GM21381 (cell line): ENCODE measurements around the gene ATR.
"Not testable (repeated sequence)": the region's sequence is repeated elsewhere in the genome, so short reads cannot be mapped to it uniquely, and the experiment has no call there.

Experiments used
- ATAC-seq: cut with Tn5 transposase; IDR thresholded peaks from one replicate; pipeline ENCODE4 v1.9.1; 2021; ENCODE audit warnings: mild to moderate bottlenecking, moderate library complexity; ENCODE audit not compliant: unreplicated experiment

Gene ATR

GRCh38 chr3:142450881-142451280, 127.7 kb downstream of the ATR start:
- no peak for ATAC-seq

GRCh38 chr3:142450189-142450588, 128.3 kb downstream of the ATR start:
- ATAC-seq, result no peak

GRCh38 chr3:142447852-142448823, 130.4 kb downstream of the ATR start, which contains the start of gene XRN1:
Gene XRN1 (minus strand): TSS chr3:142448037. CDS start chr3:142447944, 93 bp downstream.
- peak; percentile 89 for ATAC-seq

DNA sequence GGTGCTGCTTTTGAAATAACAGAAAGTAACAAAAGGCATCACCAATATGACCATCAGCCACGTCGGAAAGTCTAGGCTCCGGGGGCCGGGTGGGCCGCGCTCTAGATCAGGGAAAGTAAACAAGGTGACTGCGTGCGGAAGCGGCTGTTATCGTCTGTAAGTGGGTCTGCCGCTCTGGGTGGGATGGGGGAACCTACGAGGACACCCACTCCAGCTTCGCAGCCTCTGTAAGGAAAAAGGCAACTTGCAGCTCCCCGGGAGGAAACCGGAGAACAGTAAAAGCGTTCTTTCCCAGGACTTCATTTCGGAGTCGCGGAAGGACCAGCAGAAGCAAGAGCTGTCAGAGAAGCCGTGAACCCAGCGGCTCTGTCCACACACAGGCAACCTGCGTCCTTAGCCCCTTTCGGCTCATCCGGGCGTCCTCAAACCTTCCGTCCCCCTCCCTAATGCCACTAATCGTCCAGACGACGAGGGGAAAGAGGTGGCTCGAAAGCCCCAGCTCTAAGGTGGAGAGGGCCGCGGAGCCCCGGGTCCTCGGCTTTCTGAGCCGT, 131.2 kb downstream of the ATR start:
- ATAC-seq, result peak; percentile 29

DNA sequence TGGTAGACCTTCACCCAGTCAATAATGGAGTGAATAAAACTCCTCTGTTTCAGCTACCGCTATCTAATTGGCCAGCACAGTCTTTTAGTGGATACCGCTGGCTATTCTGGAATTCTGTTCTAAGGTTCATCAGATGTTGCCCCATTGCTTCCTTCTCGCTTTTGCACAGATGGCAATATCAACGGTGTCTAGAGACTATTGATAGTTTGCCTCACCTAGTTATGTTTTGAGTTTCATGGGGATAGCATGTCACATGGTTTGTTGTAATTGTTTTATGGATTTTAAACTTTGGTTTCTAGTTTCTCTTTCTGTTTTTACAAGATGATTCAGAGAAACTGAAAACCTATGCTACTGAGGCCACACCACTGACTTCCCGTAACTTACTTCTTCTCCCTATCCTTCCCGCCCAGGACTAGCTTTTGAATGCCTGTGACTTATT, 132.7 kb downstream of the ATR start:
- ATAC-seq, result peak; percentile 47

GRCh38 chr3:142444343-142444742, 134.2 kb downstream of the ATR start:
- no peak for ATAC-seq

DNA sequence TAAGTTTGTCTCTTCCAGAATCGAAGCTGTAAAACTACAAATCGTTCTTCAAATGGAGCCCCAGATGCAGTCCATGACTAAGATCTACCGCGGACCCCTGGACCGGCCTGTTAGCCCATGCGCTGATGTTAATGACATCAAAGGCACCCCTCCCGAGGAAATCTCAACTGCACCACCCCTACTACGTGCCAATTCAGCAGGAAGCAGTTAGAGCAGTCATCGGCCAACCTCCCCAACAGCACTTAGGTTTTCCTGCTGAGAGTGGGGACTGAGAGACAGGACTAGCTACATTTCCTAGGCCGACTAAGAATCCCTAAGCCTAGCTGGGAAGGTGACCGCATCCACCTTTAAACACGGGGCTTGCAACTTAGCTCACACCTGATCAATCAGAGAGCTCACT, 135.5 kb downstream of the ATR start:
- not testable (repeated sequence) for ATAC-seq

DNA sequence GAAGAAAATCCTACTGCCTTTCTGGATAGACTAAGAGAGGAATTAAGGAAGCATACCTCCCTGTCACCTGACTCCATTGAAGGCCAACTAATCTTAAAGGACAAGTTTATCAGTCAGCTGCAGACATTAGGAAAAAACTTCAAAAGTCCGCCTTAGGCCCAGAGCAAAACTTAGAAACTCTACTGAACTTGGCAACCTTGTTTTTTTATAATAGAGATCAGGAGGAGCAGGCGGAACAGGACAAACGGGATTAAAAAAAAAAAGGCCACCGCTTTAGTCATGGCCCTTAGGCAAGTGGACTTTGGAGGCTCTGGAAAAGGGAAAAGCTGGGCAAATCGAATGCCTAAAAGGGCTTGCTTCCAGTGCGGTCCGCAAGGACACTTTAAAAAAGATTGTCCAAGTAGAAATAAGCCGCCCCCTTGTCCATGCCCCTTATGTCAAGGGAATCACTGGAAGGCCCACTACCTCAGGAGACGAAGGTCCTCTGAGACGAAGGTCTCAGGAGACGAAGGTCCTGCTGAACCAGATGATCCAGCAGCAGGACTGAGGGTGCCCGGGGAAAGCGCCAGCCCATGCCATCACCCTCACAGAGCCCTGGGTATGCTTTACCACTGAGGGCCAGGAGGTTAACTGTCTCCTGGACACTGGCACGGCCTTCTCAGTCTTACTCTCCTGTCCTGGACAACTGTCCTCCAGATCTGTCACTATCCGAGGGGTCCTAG, 138.9 kb downstream of the ATR start:
- not testable (repeated sequence) for ATAC-seq

DNA sequence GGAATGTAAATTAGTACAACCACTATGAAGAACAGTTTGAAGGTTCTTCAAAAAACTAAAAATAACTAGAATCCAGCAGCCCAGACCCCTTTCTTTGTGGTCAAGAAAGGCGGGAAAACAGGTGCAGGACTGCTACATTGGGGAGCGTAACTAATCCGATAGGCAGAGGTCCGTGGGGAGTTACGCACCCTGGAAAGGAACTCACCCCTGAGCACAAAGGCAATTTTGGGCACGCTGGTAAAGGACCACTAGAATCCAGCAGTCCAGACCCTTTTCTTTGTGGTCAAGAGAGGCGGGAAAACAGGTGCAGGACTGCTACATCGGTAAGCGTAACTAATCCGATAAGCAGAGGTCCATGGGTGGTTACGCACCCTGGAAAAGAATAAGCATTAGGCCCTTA, 140.4 kb downstream of the ATR start:
- ATAC-seq, result not testable (repeated sequence)

- no peak for ATAC-seq
Observed at GRCh38 chr3:142436951-142437585, 141.5 kb downstream of the ATR start.

DNA sequence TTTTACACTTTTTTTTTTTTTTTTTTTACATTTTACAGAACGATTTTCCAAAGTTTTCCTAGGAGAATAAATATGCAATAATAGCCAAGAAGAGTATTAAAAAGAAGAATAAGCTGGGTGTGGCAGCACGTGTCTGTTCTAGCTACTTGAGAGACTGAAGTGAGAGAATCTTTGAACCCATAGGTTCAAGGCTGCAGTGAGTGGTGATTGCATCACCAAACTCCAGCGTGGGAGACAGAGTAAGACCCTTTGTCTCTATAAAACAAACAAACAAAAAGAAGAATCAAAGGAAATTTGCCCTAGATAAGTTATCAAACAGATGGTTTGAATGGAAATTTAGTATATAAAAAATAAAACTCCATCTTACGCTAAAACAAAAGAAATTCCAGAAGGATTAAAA, 144.0 kb downstream of the ATR start:
- ATAC-seq, result no peak

GRCh38 chr3:142433110-142433509, 145.4 kb downstream of the ATR start:
- peak; percentile 72 for ATAC-seq

DNA sequence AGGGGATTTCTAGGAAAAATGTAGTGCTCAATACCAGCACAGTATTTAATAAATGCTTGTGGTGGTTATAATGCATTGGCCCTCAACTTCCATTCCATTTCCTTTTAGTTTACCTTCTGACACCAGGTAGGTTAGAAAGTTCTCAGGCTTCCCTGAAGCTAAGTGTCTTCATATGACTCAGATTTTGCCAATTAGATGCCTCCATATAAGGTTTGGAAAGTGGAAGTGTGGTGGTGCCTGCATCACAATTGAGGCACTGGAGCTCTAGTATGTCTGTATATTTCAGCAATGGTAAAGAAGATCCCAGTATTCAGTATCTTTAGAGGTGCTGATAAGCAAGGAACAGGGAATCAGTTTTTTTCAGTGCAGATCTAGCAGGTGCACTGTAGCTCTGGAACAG, 149.0 kb downstream of the ATR start:
- ATAC-seq, result no peak

- ATAC-seq, result no peak
Observed at GRCh38 chr3:142424754-142425153, 153.8 kb downstream of the ATR start.

GRCh38 chr3:142418926-142419592, 159.5 kb downstream of the ATR start:
- ATAC-seq, result no peak

DNA sequence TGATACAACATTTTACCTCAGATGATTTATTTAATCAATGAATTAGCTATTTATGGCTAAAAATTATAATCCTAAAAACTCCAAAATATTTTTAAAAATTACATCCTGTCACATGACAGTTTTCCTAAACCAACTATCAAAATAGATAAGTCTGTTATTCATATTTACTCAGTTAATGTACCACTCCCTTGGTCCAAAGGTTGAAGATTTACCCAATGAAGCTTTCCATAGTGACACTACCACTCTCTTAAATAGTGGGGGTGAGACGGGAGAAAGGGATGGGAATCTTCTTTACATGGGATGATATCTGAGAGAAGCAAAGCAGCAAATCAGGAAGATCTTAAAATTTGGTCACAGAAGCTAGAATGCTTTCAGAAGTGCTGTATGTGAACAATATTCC, 161.2 kb downstream of the ATR start:
- ATAC-seq, result no peak

GRCh38 chr3:142400537-142400936, 178.0 kb downstream of the ATR start:
- not testable (repeated sequence) for ATAC-seq
